Ishikawa (cell line): ENCODE measurements around the gene ZNF879.
A peak's percentile ranks its signal among the peaks of the same experiment; 100 is the strongest.

Experiments
- CEBPB ChIP-seq: IDR thresholded peaks from 2 replicates; pipeline ENCODE4 v1.6.1; 2012
- CREB1 ChIP-seq: IDR thresholded peaks from 2 replicates; pipeline ENCODE4 v1.6.1; 2012; ENCODE audit warnings: low read depth
- EGR1 ChIP-seq: IDR thresholded peaks from 2 replicates; pipeline ENCODE4 v1.6.1; 2012
- EP300 ChIP-seq: IDR thresholded peaks from 2 replicates; pipeline ENCODE4 v1.6.1; 2012; ENCODE audit warnings: borderline replicate concordance
- FOXM1 ChIP-seq: IDR thresholded peaks from 2 replicates; pipeline ENCODE4 v1.6.1; 2012; ENCODE audit warnings: low read depth, borderline replicate concordance
- NFIC ChIP-seq: IDR thresholded peaks from 2 replicates; pipeline ENCODE4 v1.6.1; 2012
- RAD21 ChIP-seq: IDR thresholded peaks from 2 replicates; pipeline ENCODE4 v1.6.1; 2012; ENCODE audit warnings: low read depth
- TAF1 ChIP-seq: IDR thresholded peaks from 2 replicates; pipeline ENCODE4 v1.6.1; 2012; ENCODE audit warnings: low read depth, mild to moderate bottlenecking
- TCF12 ChIP-seq: IDR thresholded peaks from 2 replicates; pipeline ENCODE4 v1.6.1; 2012; ENCODE audit warnings: low read depth
- TEAD4 ChIP-seq: IDR thresholded peaks from 2 replicates; pipeline ENCODE4 v1.6.1; 2012
- YY1 ChIP-seq: IDR thresholded peaks from 2 replicates; pipeline ENCODE4 v1.6.1; 2012; ENCODE audit warnings: low read depth
- ZBTB7A ChIP-seq: IDR thresholded peaks from 2 replicates; pipeline ENCODE4 v1.6.1; 2012; ENCODE audit warnings: low read depth
- TF ChIP-seq, protein P1 (sequence below): IDR thresholded peaks from 2 replicates; pipeline ENCODE4 v1.6.1; 2012
- TF ChIP-seq, protein P2 (sequence below): IDR thresholded peaks from 2 replicates; pipeline ENCODE4 v1.6.1; 2012; ENCODE audit warnings: low read depth, mild to moderate bottlenecking
- TF ChIP-seq, protein P3 (sequence below): IDR thresholded peaks from 2 replicates; pipeline ENCODE4 v1.6.1; 2012

Gene ZNF879

DNA sequence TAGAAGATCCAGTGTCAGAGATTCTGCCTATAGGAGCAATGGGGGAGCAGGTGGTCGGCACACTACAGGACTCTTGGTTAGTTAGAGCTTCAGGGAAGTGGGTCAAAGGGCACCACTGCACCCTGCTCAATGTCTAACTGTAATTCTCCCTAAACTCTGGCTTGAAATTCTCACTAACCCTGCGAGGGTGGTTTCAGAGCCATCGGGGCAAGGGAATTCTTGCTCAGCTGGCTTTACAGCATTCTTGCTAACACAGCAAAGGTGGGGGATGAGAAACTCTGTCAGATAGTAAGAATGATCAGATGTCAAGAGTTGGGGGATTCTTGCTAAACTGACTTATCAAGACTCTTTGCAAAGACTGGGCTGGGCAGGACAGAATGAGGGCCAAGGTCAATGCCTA lies 31.8 kb downstream of the ZNF879 start:
- TF ChIP-seq, protein P1, sequence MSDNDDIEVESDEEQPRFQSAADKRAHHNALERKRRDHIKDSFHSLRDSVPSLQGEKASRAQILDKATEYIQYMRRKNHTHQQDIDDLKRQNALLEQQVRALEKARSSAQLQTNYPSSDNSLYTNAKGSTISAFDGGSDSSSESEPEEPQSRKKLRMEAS: no peak
- TF ChIP-seq RAD21 (no peak), CEBPB (no peak), EGR1 (no peak), TCF12 (no peak), ZBTB7A (no peak), TAF1 (no peak), EP300 (no peak), YY1 (no peak), FOXM1 (no peak), TEAD4 (no peak), NFIC (no peak), CREB1 (no peak)
- TF ChIP-seq, protein P2, sequence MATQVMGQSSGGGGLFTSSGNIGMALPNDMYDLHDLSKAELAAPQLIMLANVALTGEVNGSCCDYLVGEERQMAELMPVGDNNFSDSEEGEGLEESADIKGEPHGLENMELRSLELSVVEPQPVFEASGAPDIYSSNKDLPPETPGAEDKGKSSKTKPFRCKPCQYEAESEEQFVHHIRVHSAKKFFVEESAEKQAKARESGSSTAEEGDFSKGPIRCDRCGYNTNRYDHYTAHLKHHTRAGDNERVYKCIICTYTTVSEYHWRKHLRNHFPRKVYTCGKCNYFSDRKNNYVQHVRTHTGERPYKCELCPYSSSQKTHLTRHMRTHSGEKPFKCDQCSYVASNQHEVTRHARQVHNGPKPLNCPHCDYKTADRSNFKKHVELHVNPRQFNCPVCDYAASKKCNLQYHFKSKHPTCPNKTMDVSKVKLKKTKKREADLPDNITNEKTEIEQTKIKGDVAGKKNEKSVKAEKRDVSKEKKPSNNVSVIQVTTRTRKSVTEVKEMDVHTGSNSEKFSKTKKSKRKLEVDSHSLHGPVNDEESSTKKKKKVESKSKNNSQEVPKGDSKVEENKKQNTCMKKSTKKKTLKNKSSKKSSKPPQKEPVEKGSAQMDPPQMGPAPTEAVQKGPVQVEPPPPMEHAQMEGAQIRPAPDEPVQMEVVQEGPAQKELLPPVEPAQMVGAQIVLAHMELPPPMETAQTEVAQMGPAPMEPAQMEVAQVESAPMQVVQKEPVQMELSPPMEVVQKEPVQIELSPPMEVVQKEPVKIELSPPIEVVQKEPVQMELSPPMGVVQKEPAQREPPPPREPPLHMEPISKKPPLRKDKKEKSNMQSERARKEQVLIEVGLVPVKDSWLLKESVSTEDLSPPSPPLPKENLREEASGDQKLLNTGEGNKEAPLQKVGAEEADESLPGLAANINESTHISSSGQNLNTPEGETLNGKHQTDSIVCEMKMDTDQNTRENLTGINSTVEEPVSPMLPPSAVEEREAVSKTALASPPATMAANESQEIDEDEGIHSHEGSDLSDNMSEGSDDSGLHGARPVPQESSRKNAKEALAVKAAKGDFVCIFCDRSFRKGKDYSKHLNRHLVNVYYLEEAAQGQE: no peak
- TF ChIP-seq, protein P3, sequence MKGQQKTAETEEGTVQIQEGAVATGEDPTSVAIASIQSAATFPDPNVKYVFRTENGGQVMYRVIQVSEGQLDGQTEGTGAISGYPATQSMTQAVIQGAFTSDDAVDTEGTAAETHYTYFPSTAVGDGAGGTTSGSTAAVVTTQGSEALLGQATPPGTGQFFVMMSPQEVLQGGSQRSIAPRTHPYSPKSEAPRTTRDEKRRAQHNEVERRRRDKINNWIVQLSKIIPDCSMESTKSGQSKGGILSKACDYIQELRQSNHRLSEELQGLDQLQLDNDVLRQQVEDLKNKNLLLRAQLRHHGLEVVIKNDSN: no peak

DNA sequence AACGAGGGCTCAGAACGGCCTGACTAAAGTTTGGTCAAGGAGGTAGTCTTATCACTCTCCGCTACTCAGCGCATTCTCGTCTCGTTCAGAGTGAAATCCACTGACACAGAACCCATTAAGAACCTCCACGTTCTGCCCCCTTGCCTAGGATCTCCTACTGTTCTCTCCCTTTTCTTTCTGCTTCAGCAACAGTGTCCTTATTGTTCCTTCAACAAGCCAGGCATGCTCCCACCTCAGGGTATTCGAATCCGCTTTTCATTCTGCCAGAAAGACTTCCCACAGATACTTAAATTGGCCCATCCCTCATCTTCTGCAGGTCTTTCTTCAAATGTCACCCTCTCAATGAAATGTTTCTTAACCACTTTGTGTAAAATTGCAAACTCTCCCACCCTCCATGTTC lies 32.2 kb downstream of the ZNF879 start:
- TF ChIP-seq CEBPB (no peak), TCF12 (no peak), RAD21 (no peak), ZBTB7A (no peak), TAF1 (no peak), YY1 (no peak), NFIC (no peak)
- TF ChIP-seq, protein P2: no peak

DNA sequence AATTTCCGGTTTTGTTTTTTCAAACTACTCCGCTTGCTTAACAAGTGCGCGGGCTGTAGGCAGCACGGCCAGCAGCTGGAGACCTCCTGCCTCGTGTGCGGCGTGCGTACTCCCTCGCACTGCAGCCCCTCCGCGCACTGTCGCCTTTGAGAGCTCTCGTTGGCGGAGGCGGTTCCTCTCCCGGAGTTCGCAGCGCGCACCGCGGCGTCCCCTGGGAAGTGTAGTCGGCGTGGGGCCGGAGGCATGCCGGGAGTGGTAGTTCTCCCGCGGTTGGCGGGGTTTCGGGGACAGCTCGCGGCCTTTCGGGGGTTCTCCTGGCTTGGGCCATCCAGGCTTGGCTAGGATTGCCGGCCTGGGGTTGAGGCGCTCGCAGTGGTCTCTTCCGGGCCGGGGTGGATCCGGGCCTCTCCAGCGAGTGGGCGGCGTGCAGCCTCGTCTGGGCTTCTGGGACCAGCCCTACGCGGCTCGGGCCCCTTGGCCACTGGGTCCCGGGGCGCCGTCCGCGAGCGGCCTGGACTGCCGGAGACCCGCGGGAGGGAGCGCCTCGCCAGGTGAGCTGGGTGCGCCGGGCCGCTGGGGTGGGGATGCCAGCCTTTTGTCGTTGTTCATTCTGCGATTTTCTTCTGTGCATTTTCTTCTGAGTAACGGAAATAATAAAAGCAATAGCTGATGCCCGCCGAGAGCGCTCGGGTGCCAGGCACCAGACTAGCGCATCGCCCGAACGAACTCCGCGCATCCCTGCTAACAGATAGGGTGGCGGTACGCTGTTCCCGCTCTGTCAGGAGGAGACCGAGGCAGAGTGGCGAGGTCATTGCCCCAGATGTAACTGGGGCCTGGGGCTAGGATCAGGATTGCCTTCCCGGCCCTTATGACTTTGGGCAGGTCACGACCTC lies 36.8 kb downstream of the ZNF879 start, which contains the start of gene ZNF354C:
Gene ZNF354C (plus strand): TSS at position 258 of the 893 bp plus-strand sequence. CDS start 1,696 bp downstream, outside the sequence.
- TF ChIP-seq, protein P1: peak; percentile 71
- TF ChIP-seq NFIC: no peak

DNA sequence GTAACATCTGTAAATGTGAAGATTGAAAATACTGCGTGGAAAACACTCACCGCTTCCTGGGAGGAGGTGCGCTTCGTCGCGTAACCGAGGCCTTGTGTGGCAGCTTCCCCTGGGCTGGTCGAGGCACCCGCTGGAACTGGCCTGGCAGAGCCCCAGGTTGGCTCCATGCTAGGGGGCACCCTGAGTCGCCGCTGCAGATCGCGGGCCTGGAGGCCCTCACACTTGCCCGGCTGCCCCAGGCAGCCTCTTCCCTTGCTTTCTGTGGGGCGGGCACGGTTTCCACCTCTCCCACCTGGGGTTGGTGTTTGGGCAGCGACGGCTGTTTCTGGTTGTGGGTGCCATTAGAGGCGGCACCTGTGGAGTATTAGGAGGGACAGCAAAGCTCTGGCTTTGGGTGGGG lies 37.4 kb downstream of the ZNF879 start:
- TF ChIP-seq TEAD4: no peak
- no peak for TF ChIP-seq EP300
- TF ChIP-seq CREB1: no peak
- no peak for TF ChIP-seq FOXM1
- no peak for TF ChIP-seq YY1
- no peak for TF ChIP-seq TAF1
- TF ChIP-seq, protein P1: no peak
- TF ChIP-seq, protein P2: no peak
- TF ChIP-seq, protein P3: no peak
- TF ChIP-seq RAD21: no peak
- TF ChIP-seq ZBTB7A: no peak
- TF ChIP-seq NFIC: no peak
- TF ChIP-seq EGR1: no peak
- TF ChIP-seq TCF12: no peak
- TF ChIP-seq CEBPB: no peak
